ENCODE data around the gene HSD11B1. TPM values are rescaled to one million over a fixed set of nuclear protein-coding genes. Genes with fewer than 3 reads are reported as not detected.

The HSD11B1 gene
- total and polyA plus RNA-seq, 12 donors: 0.17 to 29.6 (median 8.6) TPM

- Histone ChIP-seq H3K9me3 (replicated peaks in 1 of 3) (no peaks in the 10 kb centered on the region), H3K4me1 (replicated peaks in 1 of 2) (peaks cover 0 to 5% of the 10 kb centered on the region in 2 donors), H3K27me3 (no peaks in the 10 kb centered on the region), H3K36me3 (replicated peaks in 1 of 2) (no peaks in the 10 kb centered on the region), H3K4me3 (no peak overlapping the region), H3K27ac (no peak overlapping the region)
- no peak for TF ChIP-seq POLR2A (IDR thresholded peaks at IDR 0.05)
- TF ChIP-seq CTCF (IDR thresholded peaks at IDR 0.05): no peak
- intact Hi-C loops (cut with DNase I): loop anchor here in 1 of 2 donors (5.0 to 10.0 kb wide), 3 partner anchors 54 to 172 kb away; no protein-coding TSS in a partner anchor
- 59 to 71% (median 68%) methylated on average over 2 of the region's 2 CpGs for WGBS, 4 donors
- DNase-seq: no peak
Observed at GRCh38 chr1:209749205-209749604, 44.6 kb downstream of the HSD11B1 start.

GRCh38 chr1:209749670-209750323 lies 45.2 kb downstream of the HSD11B1 start:
- DNase-seq: no peak
- Histone ChIP-seq H3K4me3 (no peak overlapping the region), H3K27me3 (no peaks in the 10 kb centered on the region), H3K4me1 (replicated peaks in 1 of 2) (peaks cover 0 to 5% of the 10 kb centered on the region in 2 donors), H3K27ac (no peak overlapping the region), H3K36me3 (replicated peaks in 1 of 2) (no peaks in the 10 kb centered on the region), H3K9me3 (replicated peaks in 1 of 3) (no peaks in the 10 kb centered on the region)
- TF ChIP-seq POLR2A (IDR thresholded peaks at IDR 0.05) (no peak), CTCF (IDR thresholded peaks at IDR 0.05) (no peak)
- intact Hi-C loops (cut with DNase I): loop anchor here in 1 of 2 donors (5.0 to 10.0 kb wide), 3 partner anchors 55 to 172 kb away; no protein-coding TSS in a partner anchor
- 60 to 75% (median 69%) methylated on average over 6 of the region's 6 CpGs for WGBS, 4 donors

GRCh38 chr1:209751627-209752231 lies 47.1 kb downstream of the HSD11B1 start:
- no peak for DNase-seq
- no peak overlapping the region for H3K4me3 ChIP-seq
- no peaks in the 10 kb centered on the region for H3K9me3 ChIP-seq (replicated peaks in 1 of 3)
- H3K36me3 ChIP-seq (replicated peaks in 1 of 2): no peaks in the 10 kb centered on the region
- no peaks in the 10 kb centered on the region for H3K27me3 ChIP-seq
- intact Hi-C loops (cut with DNase I): no loop called here
- H3K4me1 ChIP-seq (replicated peaks in 1 of 2): peaks cover 0 to 5% of the 10 kb centered on the region in 2 donors
- no peak overlapping the region for H3K27ac ChIP-seq
- TF ChIP-seq CTCF (IDR thresholded peaks at IDR 0.05): no peak
- no peak for TF ChIP-seq POLR2A (IDR thresholded peaks at IDR 0.05)
- WGBS, 4 donors: 49 to 76% (median 69%) methylated on average over 5 of the region's 5 CpGs

GRCh38 chr1:209752890-209753289 lies 48.2 kb downstream of the HSD11B1 start:
- H3K4me3 ChIP-seq: no peak overlapping the region
- H3K36me3 ChIP-seq (replicated peaks in 1 of 2): no peaks in the 10 kb centered on the region
- H3K27ac ChIP-seq: no peak overlapping the region
- H3K27me3 ChIP-seq: no peaks in the 10 kb centered on the region
- intact Hi-C loops (cut with DNase I): no loop called here
- no peak for DNase-seq
- 80 to 97% (median 88%) methylated on average over 3 of the region's 3 CpGs for WGBS, 4 donors
- no peaks in the 10 kb centered on the region for H3K9me3 ChIP-seq (replicated peaks in 1 of 3)
- TF ChIP-seq POLR2A (IDR thresholded peaks at IDR 0.05): no peak
- H3K4me1 ChIP-seq (replicated peaks in 1 of 2): no peaks in the 10 kb centered on the region
